Thoracic aorta (tissue), 2 donors: ENCODE results near the gene PSEN1. TPM values are rescaled to one million over a fixed set of nuclear protein-coding genes. Genes with fewer than 3 reads are reported as not detected.

Experiments
- ATAC-seq: fragments of 150-250 bp; one replicate; pipeline ENCODE4 v1.8.0; 2017; ENCODE audit warnings: low read depth; ENCODE audit not compliant: insufficient number of reproducible peaks, low FRiP score
- DNase-seq: peaks from one replicate; pipeline ENCODE4 v3.0.0-alpha.2; 2020; ENCODE audit warnings: low spot score
- H3K27ac ChIP-seq, 2 donors: fragments of 200-600 bp; sonication (generic); 1 replicate in 1 of 2; 2 replicates in 1 of 2; pipeline ENCODE4 v1.5.1; 2016; ENCODE audit warnings: mild to moderate bottlenecking in 2 of 2, moderate library complexity in 2 of 2
- H3K27me3 ChIP-seq: fragments of 200-600 bp; sonication (generic); replicated peaks from 2 replicates; pipeline ENCODE4 v1.6.0; 2016; ENCODE audit warnings: mild to moderate bottlenecking; ENCODE audit not compliant: insufficient read depth
- H3K36me3 ChIP-seq: fragments of 200-600 bp; sonication (generic); one replicate; pipeline ENCODE4 v1.5.1; 2016
- H3K4me1 ChIP-seq, 2 donors: fragments of 200-600 bp; sonication (generic); 1 replicate in 1 of 2; 2 replicates in 1 of 2; pipeline versions ENCODE4 v1.5.1 to v1.6.0; 2016; ENCODE audit warnings: low read depth in 2 of 2, mild to moderate bottlenecking in 1 of 2; ENCODE audit not compliant: control insufficient read depth in 1 of 2
- H3K4me3 ChIP-seq: fragments of 200-600 bp; sonication (generic); 2 replicates; pipeline ENCODE4 v1.5.1; 2016; ENCODE audit warnings: mild to moderate bottlenecking
- H3K9me3 ChIP-seq: fragments of 200-600 bp; sonication (generic); 2 replicates; pipeline ENCODE4 v1.5.1; 2016
- total RNA-seq, 2 donors: library from RNA; depleted of rRNA; stranded (reverse); fragments of >200 nt; gene quantifications; one replicate each; pipeline versions ENCODE4 v1.1.0 to v1.2.3, GENCODE V29; 2016
- TF ChIP-seq, protein P1 (sequence below): fragments of 200-600 bp; sonication (generic); IDR thresholded peaks from one replicate; pipeline ENCODE4 v1.5.1; 2019; ENCODE audit warnings: antibody characterized with exemption

Gene PSEN1
- total RNA-seq, 2 donors from 2014 or later = 35.3 to 47.5 TPM

DNA sequence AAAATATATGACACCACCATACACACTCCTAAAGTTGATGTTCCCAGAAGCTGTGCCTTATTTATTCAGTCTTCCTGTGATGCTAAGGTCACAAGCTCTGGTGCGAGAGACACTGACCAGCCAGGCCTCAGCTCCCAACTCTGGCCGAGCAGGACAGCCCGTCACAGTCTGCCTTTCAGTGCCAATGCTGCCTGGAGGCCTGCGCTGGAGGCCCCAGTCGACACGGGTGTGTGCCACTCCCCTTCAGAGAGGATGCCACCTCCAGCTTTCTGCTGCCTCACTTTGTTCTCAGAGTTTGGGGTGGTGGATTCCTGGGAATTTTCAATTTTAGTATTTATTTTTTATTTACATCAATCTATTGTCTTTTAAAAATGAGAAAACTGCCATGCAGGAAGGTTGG is 93.7 kb downstream of the PSEN1 start:
- Histone ChIP-seq H3K27me3 (no peaks in the 10 kb centered on the region), H3K4me1 (peaks cover 5 to 13% of the 10 kb centered on the region in 2 donors), H3K36me3 (no peaks in the 10 kb centered on the region), H3K9me3 (no peaks in the 10 kb centered on the region), H3K4me3 (no peak overlapping the region), H3K27ac (no peak overlapping the region)
- ATAC-seq (no peak), DNase-seq (no peak)
- TF ChIP-seq, protein P1, sequence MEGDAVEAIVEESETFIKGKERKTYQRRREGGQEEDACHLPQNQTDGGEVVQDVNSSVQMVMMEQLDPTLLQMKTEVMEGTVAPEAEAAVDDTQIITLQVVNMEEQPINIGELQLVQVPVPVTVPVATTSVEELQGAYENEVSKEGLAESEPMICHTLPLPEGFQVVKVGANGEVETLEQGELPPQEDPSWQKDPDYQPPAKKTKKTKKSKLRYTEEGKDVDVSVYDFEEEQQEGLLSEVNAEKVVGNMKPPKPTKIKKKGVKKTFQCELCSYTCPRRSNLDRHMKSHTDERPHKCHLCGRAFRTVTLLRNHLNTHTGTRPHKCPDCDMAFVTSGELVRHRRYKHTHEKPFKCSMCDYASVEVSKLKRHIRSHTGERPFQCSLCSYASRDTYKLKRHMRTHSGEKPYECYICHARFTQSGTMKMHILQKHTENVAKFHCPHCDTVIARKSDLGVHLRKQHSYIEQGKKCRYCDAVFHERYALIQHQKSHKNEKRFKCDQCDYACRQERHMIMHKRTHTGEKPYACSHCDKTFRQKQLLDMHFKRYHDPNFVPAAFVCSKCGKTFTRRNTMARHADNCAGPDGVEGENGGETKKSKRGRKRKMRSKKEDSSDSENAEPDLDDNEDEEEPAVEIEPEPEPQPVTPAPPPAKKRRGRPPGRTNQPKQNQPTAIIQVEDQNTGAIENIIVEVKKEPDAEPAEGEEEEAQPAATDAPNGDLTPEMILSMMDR = no peak

DNA sequence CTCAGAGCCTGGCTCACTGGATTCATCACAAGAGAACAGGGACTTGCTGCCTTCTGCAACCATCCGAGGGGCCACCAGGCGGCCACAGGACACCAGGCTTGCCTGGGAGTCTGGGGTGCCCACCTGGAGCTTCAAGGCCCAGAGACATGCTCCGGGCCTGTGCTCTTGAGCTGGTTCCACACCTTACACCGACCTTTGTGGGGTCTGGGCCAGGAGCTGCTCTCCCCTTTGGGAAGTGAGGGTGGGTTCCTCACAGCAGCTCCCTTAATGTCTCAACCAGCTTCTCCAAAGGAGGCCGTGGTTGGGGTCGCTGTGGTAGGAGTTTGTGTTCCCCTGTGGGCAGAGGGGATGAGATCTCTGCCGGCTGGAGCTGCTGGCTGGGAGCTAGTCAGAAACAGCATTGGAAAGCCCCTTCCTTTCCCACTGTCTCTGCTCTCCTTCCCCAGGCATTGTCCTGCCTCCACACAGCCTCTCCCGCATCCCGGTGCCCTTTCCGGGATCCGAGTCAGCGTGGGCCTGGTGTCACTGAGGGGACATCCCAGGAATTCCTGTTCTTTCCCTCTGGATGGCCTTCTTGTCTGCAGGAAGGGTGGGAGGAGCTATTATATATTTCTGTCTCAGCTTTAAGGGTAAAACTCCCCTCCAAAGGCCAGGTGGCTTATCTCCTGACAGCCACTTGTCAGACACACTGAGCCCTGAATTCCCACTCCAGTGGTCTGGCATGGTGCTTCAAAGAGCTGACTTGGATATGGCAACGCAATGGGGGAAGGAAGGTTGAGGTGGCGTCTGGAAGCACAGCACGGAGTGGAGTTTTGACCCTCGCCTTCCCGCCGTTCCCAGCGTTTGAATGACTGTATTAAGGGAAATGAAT is 95.9 kb downstream of the PSEN1 start:
- Histone ChIP-seq H3K4me3 (no peak overlapping the region), H3K36me3 (no peaks in the 10 kb centered on the region), H3K27me3 (no peaks in the 10 kb centered on the region), H3K27ac (no peak overlapping the region), H3K4me1 (peaks cover 7 to 16% of the 10 kb centered on the region in 2 donors), H3K9me3 (no peaks in the 10 kb centered on the region)
- ATAC-seq = no peak
- no peak for DNase-seq
- TF ChIP-seq, protein P1 = no peak

DNA sequence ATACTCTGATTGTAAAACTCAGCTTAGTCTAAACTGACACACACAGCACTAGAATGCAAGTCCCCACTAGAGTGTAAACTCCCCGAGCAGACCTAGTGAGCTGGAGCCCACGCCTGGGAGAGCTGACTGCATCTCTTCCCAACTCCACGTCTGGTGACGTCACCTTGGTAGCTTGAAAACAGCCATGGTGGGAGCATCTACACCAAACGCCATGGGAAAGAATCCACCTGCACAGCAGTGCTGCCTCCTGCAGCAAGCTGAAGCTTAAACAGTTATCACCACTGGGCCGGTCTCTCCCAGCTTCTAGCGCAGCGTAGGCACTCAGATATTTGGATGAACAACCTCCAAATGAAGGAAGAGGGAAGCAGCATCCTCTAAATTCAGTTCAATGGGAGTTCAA is 96.7 kb downstream of the PSEN1 start:
- H3K36me3 ChIP-seq = no peaks in the 10 kb centered on the region
- no peak for DNase-seq
- no peaks in the 10 kb centered on the region for H3K9me3 ChIP-seq
- H3K4me3 ChIP-seq = no peak overlapping the region
- no peaks in the 10 kb centered on the region for H3K27me3 ChIP-seq
- H3K27ac ChIP-seq = no peak overlapping the region
- ATAC-seq = no peak
- H3K4me1 ChIP-seq = peaks cover 13 to 22% of the 10 kb centered on the region in 2 donors
- TF ChIP-seq, protein P1 = no peak

DNA sequence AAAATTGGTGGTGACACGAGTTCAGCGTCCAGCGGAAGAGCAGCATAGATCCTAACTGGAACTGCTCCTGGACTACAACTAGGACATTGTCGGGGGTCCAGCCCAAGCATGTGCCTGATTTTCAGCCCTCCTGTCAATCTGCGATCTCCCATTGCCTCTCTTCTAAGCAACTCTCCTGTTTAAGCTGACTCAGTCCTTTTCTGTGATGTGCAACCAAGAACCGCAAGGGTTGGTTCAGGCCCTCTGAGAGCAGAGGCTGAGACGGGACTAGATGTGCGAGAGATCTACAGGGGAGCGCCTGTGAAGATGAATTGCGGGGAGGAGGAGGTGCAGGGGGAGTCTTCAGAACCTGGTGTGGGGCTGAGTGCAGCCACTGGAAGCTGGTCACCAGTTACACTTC is 97.3 kb downstream of the PSEN1 start:
- H3K36me3 ChIP-seq = no peaks in the 10 kb centered on the region
- no peaks in the 10 kb centered on the region for H3K9me3 ChIP-seq
- ATAC-seq (no peak), DNase-seq (no peak)
- peaks cover 15 to 22% of the 10 kb centered on the region in 2 donors for H3K4me1 ChIP-seq
- TF ChIP-seq, protein P1 = no peak
- no peaks in the 10 kb centered on the region for H3K27me3 ChIP-seq
- H3K27ac ChIP-seq = no peak overlapping the region
- H3K4me3 ChIP-seq = no peak overlapping the region

DNA sequence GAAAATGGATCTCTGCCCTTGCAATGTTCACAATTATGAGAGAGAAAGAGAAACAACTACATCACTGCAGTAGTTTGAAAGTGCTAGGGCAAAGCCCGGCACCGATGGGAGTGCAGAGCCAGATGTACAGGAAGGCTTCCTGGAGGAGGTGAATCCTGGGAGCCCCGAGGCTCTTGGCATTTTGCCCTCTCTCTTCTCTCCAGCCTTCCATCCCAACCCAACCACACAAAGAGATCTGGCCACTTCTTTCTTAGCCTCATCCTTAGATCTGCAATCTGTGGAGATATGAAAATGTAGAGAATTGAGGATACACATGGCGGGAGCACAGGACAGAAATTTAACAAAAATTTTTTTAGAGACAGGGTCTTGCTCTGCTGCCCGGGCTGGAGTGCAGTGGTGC is 97.7 kb downstream of the PSEN1 start:
- Histone ChIP-seq H3K27me3 (no peaks in the 10 kb centered on the region), H3K27ac (no peak overlapping the region), H3K9me3 (no peaks in the 10 kb centered on the region), H3K4me1 (peaks cover 18 to 22% of the 10 kb centered on the region in 2 donors), H3K4me3 (no peak overlapping the region), H3K36me3 (no peaks in the 10 kb centered on the region)
- ATAC-seq (no peak), DNase-seq (no peak)
- TF ChIP-seq, protein P1 = no peak
